ENCODE data around the gene SORCS2.

GRCh38 chr4:7343081-7343655 is 150.8 kb downstream of the SORCS2 start:
- no peak for TF ChIP-seq CTCF (IDR thresholded peaks at IDR 0.05; ENCODE audit: low read depth, low read length)
- TF ChIP-seq POLR2A (IDR thresholded peaks at IDR 0.05; ENCODE audit: extremely low read depth, insufficient read length) = no peak
- TF ChIP-seq MAX (IDR thresholded peaks at IDR 0.05; ENCODE audit: low read depth, low read length) = no peak
- no peak for TF ChIP-seq MYC (IDR thresholded peaks at IDR 0.05; ENCODE audit: low read depth, low read length)
